Osteocyte (in vitro differentiated cells): ENCODE results near the gene AXDND1. TPM values are rescaled to one million over a fixed set of nuclear protein-coding genes. Genes with fewer than 3 reads are reported as not detected.

Source experiments
- DNase-seq: peaks from one replicate; pipeline ENCODE4 v3.0.0; 2021; ENCODE audit warnings: mixed read lengths; ENCODE audit not compliant: unreplicated experiment; ENCODE audit errors: extremely low spot score
- H3K27ac Mint-ChIP-seq: one replicate; pipeline ENCODE4 v1.8.0; 2021; ENCODE audit warnings: mild to moderate bottlenecking, mixed read lengths; ENCODE audit not compliant: unreplicated experiment
- H3K27me3 Mint-ChIP-seq: one replicate; pipeline ENCODE4 v1.8.0; 2021; ENCODE audit warnings: mixed read lengths; ENCODE audit not compliant: unreplicated experiment
- H3K36me3 Mint-ChIP-seq: one replicate; pipeline ENCODE4 v1.8.0; 2021; ENCODE audit warnings: mixed read lengths; ENCODE audit not compliant: unreplicated experiment
- H3K4me1 Mint-ChIP-seq: one replicate; pipeline ENCODE4 v1.8.0; 2021; ENCODE audit warnings: mixed read lengths; ENCODE audit not compliant: unreplicated experiment
- H3K4me3 Mint-ChIP-seq: one replicate; pipeline ENCODE4 v1.8.0; 2021; ENCODE audit warnings: mild to moderate bottlenecking, moderate library complexity, mixed read lengths; ENCODE audit not compliant: unreplicated experiment
- H3K9me3 Mint-ChIP-seq: one replicate; pipeline ENCODE4 v1.8.0; 2021; ENCODE audit warnings: mixed read lengths; ENCODE audit not compliant: unreplicated experiment
- total RNA-seq: library from RNA; stranded (reverse); gene quantifications from 2 replicates; pipeline ENCODE4 v1.2.1, GENCODE V29; 2021
- TF ChIP-seq, protein P1 (sequence below): fragments of 200-600 bp; sonication (generic); IDR thresholded peaks from 2 replicates; pipeline ENCODE4 v1.5.0; 2021; ENCODE audit warnings: antibody characterized with exemption, mild to moderate bottlenecking, moderate library complexity

The AXDND1 gene
- total RNA-seq, 1 donor from 2014 or later: 0.70 TPM

DNA sequence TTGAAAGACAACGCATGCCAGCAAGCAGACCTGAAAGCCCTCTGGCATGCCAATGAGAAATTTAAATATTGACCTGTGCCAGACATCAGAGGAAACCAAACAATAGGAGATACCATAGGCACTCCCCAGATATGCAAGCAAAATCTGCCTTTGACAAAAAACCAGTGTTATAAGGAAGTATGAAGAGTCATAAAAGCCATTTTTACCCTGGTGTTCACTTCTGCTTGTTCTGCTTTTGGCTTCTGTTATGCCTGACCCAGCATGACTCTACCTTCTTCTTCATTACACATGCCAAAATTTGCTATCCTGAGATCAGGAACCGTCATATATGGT, 183.6 kb downstream of the AXDND1 start:
- H3K27me3 Mint-ChIP-seq: no peaks in the 10 kb centered on the region
- H3K27ac Mint-ChIP-seq: no peak overlapping the region
- H3K9me3 Mint-ChIP-seq: no peaks in the 10 kb centered on the region
- peaks cover 2% of the 10 kb centered on the region for H3K4me1 Mint-ChIP-seq
- DNase-seq: no peak
- TF ChIP-seq, protein P1, sequence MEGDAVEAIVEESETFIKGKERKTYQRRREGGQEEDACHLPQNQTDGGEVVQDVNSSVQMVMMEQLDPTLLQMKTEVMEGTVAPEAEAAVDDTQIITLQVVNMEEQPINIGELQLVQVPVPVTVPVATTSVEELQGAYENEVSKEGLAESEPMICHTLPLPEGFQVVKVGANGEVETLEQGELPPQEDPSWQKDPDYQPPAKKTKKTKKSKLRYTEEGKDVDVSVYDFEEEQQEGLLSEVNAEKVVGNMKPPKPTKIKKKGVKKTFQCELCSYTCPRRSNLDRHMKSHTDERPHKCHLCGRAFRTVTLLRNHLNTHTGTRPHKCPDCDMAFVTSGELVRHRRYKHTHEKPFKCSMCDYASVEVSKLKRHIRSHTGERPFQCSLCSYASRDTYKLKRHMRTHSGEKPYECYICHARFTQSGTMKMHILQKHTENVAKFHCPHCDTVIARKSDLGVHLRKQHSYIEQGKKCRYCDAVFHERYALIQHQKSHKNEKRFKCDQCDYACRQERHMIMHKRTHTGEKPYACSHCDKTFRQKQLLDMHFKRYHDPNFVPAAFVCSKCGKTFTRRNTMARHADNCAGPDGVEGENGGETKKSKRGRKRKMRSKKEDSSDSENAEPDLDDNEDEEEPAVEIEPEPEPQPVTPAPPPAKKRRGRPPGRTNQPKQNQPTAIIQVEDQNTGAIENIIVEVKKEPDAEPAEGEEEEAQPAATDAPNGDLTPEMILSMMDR: no peak
- no peak overlapping the region for H3K4me3 Mint-ChIP-seq
- H3K36me3 Mint-ChIP-seq: no peaks in the 10 kb centered on the region

DNA sequence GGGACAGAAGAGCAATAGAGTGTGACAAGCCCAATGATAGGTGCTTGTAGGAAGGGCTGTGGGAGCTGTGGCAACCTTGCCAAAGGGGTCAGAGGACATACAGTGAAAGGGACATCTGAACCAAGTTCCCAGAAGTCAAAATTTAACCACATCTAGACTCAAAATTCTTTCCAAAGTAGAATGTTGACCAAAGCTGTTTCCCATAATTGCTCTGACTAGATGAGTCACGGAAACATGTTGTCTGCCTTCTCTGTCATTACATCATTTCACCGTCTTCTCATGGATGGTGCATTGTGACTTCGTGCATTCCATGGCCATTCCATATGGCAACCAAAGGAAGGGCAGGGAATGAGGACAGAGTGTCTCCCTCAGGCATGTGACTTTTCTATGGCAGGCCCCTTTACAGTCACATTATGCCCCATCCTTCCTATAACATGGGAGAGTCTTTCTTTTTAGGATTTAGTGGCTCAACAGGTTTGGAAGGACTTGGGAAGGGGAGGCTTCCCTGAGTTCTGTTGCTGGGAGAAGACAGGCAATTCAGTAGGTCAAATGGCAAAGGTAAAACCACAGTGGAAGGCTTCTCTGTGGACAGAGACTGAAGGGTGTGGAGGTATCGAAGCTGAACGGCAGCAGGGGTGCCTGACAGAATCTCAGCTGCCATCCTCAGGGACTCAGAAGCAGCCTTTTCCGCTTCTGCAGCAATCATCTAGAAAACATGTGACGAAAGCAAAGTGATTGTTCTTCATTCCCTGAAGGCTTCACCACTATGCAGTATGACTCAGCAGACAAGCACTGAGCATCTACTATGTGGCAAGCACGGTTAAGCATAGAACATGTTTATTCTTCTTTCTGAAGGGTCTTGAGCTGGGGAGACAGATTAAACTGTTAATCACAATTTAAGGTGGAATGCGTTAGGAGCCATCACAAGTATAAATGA, 185.2 kb downstream of the AXDND1 start:
- Mint-ChIP-seq H3K4me1 (peaks cover 2% of the 10 kb centered on the region), H3K36me3 (no peaks in the 10 kb centered on the region), H3K9me3 (no peaks in the 10 kb centered on the region), H3K27me3 (no peaks in the 10 kb centered on the region), H3K27ac (no peak overlapping the region), H3K4me3 (no peak overlapping the region)
- no peak for DNase-seq
- TF ChIP-seq, protein P1: no peak

DNA sequence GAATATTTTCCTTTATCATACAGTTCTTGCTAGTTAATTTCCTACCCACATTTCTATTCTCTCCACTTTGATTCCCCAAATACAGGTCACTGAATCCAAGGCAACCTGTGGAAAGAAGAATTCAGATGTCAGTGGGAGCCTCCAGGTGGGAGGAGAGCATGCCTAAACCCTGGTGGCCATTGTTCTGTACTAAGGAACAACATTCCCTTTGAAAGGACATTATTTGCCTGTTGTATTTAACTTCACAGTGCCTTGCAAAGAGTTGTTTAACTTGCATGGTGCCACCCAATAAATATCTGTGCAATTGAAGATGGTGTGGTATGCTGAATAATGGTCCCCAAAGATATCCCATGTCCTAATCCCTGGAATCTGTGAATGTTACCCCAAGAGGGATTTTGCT, 188.7 kb downstream of the AXDND1 start:
- Mint-ChIP-seq H3K9me3 (no peaks in the 10 kb centered on the region), H3K27me3 (peaks cover 2% of the 10 kb centered on the region), H3K27ac (no peak overlapping the region), H3K36me3 (no peaks in the 10 kb centered on the region), H3K4me3 (no peak overlapping the region), H3K4me1 (peaks cover 2% of the 10 kb centered on the region)
- TF ChIP-seq, protein P1: no peak
- no peak for DNase-seq

DNA sequence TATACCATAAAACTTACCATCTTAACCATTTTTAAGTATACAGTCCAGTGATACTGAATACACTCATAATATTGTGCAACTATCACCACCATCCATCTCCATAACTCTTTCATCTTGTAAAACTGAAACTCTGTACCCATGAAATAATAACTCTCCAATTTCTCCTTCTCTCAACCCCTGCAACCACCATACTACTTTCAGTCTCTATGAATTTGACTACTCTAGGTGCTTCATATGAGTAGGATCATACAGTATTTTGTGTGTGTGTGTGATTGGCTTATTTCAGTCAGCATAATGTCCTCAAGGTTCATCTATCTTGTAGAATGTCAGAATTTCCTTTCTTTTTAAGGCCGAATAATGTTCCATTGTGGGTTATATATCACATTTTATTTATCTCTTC, 192.3 kb downstream of the AXDND1 start:
- Mint-ChIP-seq H3K36me3 (no peaks in the 10 kb centered on the region), H3K4me1 (no peaks in the 10 kb centered on the region), H3K4me3 (no peak overlapping the region), H3K9me3 (no peaks in the 10 kb centered on the region), H3K27me3 (peaks cover 2% of the 10 kb centered on the region), H3K27ac (no peak overlapping the region)
- DNase-seq: no peak
- TF ChIP-seq, protein P1: no peak

DNA sequence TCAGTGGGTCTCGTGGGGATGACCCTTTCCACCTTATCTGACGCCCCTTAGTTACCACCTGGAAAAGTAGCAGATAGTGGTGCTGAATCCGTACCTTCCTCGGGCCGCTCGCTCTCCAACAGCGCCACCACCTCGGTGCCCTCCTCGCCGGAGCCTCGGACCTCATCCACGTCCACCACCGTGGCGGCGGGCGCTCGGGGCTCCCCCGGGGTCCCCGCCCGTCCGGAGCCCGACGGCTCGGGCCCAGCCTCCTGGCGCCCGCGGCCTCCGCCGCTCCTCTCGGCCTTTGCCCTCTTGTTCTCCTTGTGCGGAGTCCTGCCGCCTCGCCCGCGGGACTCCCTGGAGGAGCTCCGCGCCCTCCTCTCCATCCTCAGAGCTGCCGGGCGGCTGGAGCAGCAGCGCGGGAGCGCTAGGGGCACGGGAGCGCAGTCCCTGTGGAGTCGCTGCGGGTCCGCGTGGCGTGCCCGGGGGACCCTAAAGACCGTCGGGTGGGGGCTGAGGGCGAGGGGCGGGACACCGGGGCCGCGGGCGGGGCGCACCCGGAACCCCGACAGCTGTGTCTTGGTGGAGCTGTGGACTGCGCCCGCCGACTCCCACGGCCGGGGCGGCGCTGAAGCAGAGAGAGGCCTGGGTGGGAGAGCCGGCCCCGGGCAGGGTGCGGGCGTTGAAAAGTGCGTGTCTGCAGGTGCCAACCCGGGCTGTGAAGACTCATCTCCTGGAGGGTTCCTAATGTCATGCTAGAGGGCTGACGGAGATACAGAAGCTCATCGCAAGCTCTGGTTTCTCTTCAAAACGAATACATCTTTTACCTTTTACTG, 209.9 kb downstream of the AXDND1 start, which contains the start of gene NPHS2:
Gene NPHS2 (minus strand): TSS at position 452 of the 818 bp plus-strand sequence. CDS start 84 bp downstream, at position 368.
- no peaks in the 10 kb centered on the region for H3K4me1 Mint-ChIP-seq
- no peak within 1 kb of the TSS for H3K4me3 Mint-ChIP-seq
- TF ChIP-seq, protein P1: no peak
- no peak for DNase-seq
- H3K27me3 Mint-ChIP-seq: peaks cover 50% of the 10 kb centered on the region
- H3K9me3 Mint-ChIP-seq: no peaks in the 10 kb centered on the region
- H3K36me3 Mint-ChIP-seq: no peaks in the 10 kb centered on the region
- no peak within 1 kb of the TSS for H3K27ac Mint-ChIP-seq
